Stimulated activated CD4-positive, alpha-beta T cell treated with anti-CD3 and anti-CD28 coated beads, TNF-alpha, amount 100 ng/mL, for 4 hours (primary cell): ENCODE results near the gene CPLX3.
A peak's percentile ranks its signal among the peaks of the same experiment; 100 is the strongest.

Experiments
- DNase-seq, 3 experiments: peaks; one replicate each; pipeline ENCODE4 v3.0.0-alpha.2; 2020; ENCODE audit warnings: low read depth in 3 of 3

Gene CPLX3

GRCh38 chr15:74788042-74788682 lies 38.3 kb upstream of the CPLX3 start:
- no peak for DNase-seq

GRCh38 chr15:74788683-74789151 lies 37.7 kb upstream of the CPLX3 start:
- DNase-seq, result no peak

GRCh38 chr15:74789171-74789631 lies 37.2 kb upstream of the CPLX3 start:
- no peak for DNase-seq

- DNase-seq, result no peak
Observed at GRCh38 chr15:74789741-74790079, 36.7 kb upstream of the CPLX3 start.

GRCh38 chr15:74790080-74790916 lies 36.1 kb upstream of the CPLX3 start:
- DNase-seq, result no peak

- DNase-seq, result no peak
Observed at GRCh38 chr15:74791007-74791406, 35.4 kb upstream of the CPLX3 start.

GRCh38 chr15:74791667-74792066 lies 34.8 kb upstream of the CPLX3 start:
- DNase-seq, result no peak

- DNase-seq, result no peak
Observed at GRCh38 chr15:74792227-74793016, 34.0 kb upstream of the CPLX3 start.

GRCh38 chr15:74793135-74794028 lies 33.0 kb upstream of the CPLX3 start:
- peak in 2 of 3 experiments; percentile 55 to 57 for DNase-seq

GRCh38 chr15:74794248-74794969 lies 32.0 kb upstream of the CPLX3 start:
- no peak for DNase-seq

- no peak for DNase-seq
Observed at GRCh38 chr15:74794970-74795349, 31.5 kb upstream of the CPLX3 start.

- no peak for DNase-seq
Observed at GRCh38 chr15:74795966-74796625, 30.3 kb upstream of the CPLX3 start.

- no peak for DNase-seq
Observed at GRCh38 chr15:74798388-74799254, 27.8 kb upstream of the CPLX3 start.

GRCh38 chr15:74799255-74799855 lies 27.1 kb upstream of the CPLX3 start:
- no peak for DNase-seq

- DNase-seq, result peak in 2 of 3 experiments; percentile 73 to 80
Observed at GRCh38 chr15:74799856-74800558, 26.4 kb upstream of the CPLX3 start.

- no peak for DNase-seq
Observed at GRCh38 chr15:74800559-74801094, 25.8 kb upstream of the CPLX3 start.

GRCh38 chr15:74801311-74801997 lies 25.0 kb upstream of the CPLX3 start:
- DNase-seq, result no peak
